PC-9 (cell line): ENCODE measurements around the gene MYO1B. TPM values are rescaled to one million over a fixed set of nuclear protein-coding genes. Genes with fewer than 3 reads are reported as not detected.

ENCODE experiments used
- BruUV-seq: library from RNA; stranded (reverse); fragments of 400-500 nt; replicated peaks from 2 replicates; lab custom pipeline; 2021; lab: Mats Ljungman, UMichigan
- CTCF ChIA-PET: fragments of 300-600 bp; sonication (Branson Sonifier 250); formaldehyde crosslinking; loops from one replicate; lab custom pipeline; 2022; ENCODE audit warnings: antibody characterized with exemption; lab: Charles Lee
- POLR2A ChIA-PET: fragments of 300-600 bp; sonication (Branson Sonifier 250); formaldehyde crosslinking; loops from one replicate; lab custom pipeline; 2022; ENCODE audit warnings: antibody characterized with exemption; ENCODE audit not compliant: unreplicated experiment; lab: Charles Lee
- DNase-seq, 2 experiments: peaks; one replicate each; pipeline versions ENCODE4 v3.0.0 to v3.0.0-alpha.2; 2015 to 2022; ENCODE audit warnings: mixed read lengths in 1 of 2
- H2AFZ ChIP-seq: fragments of 200-600 bp; sonication (generic); 2 replicates; pipeline ENCODE4 v1.8.1; 2017; ENCODE audit warnings: antibody characterized with exemption
- H3F3A ChIP-seq: fragments of 200-600 bp; sonication (generic); 2 replicates; pipeline ENCODE4 v1.8.1; 2017; ENCODE audit warnings: antibody characterized with exemption, mild to moderate bottlenecking, low read depth; ENCODE audit not compliant: insufficient read depth
- H3K27ac ChIP-seq: fragments of 200-600 bp; sonication (generic); 2 replicates; pipeline ENCODE4 v1.6.1; 2016; ENCODE audit warnings: mixed run types
- H3K27me3 ChIP-seq: fragments of 200-600 bp; sonication (generic); 2 replicates; pipeline ENCODE4 v1.6.1; 2016; ENCODE audit warnings: low read depth, mixed run types; ENCODE audit not compliant: insufficient read depth
- H3K36me3 ChIP-seq: fragments of 200-600 bp; sonication (generic); 2 replicates; pipeline ENCODE4 v1.6.1; 2016; ENCODE audit warnings: low read depth, mixed run types
- H3K4me1 ChIP-seq: fragments of 200-600 bp; sonication (generic); replicated peaks from 2 replicates; pipeline ENCODE4 v1.6.1; 2016; ENCODE audit warnings: mixed run types; ENCODE audit not compliant: insufficient read depth
- H3K4me2 ChIP-seq: fragments of 200-600 bp; sonication (generic); 2 replicates; pipeline ENCODE4 v1.6.1; 2017; ENCODE audit warnings: mixed run types
- H3K4me3 ChIP-seq: fragments of 200-600 bp; sonication (generic); 2 replicates; pipeline ENCODE4 v1.6.1; 2016; ENCODE audit warnings: mixed run types
- H3K79me2 ChIP-seq: fragments of 200-600 bp; sonication (generic); 2 replicates; pipeline ENCODE4 v1.6.1; 2017; ENCODE audit warnings: low read depth, mixed run types
- H3K9me2 ChIP-seq: fragments of 200-600 bp; sonication (generic); 2 replicates; pipeline ENCODE4 v1.8.1; 2017; ENCODE audit warnings: mild to moderate bottlenecking; ENCODE audit not compliant: insufficient read depth
- H3K9me3 ChIP-seq: fragments of 200-600 bp; sonication (generic); 2 replicates; pipeline ENCODE4 v1.8.1; 2016; ENCODE audit warnings: low read depth; ENCODE audit not compliant: insufficient read depth
- H4K20me1 ChIP-seq: fragments of 200-600 bp; sonication (generic); 2 replicates; pipeline ENCODE4 v1.8.1; 2017; ENCODE audit not compliant: insufficient read depth
- EZH2 ChIP-seq: fragments of 200-600 bp; sonication (generic); IDR thresholded peaks from 2 replicates; pipeline ENCODE4 v1.8.0; 2017; ENCODE audit warnings: antibody characterized with exemption, low read depth
- intact Hi-C: fragments of 100-400 bp; cut with micrococcal nuclease; formaldehyde crosslinking; loops from one replicate; pipeline ENCODE4 v1.10.0; 2022; ENCODE audit not compliant: unreplicated experiment
- total RNA-seq: library from RNA; stranded (reverse); gene quantifications from 2 replicates; pipeline ENCODE4 v1.2.3, GENCODE V29; 2021
- TF ChIP-seq, protein P1 (sequence below): fragments of 200-600 bp; sonication (generic); conservative IDR thresholded peaks from 2 replicates; pipeline ENCODE4 v1.6.1; 2017; ENCODE audit warnings: mixed run types, antibody characterized with exemption, mild to moderate bottlenecking, moderate library complexity

The MYO1B gene
- total RNA-seq, 1 experiment from 2014 or later = 55.0 TPM

- Histone ChIP-seq H3K4me1 (no peaks in the 10 kb centered on the region; the same call in 1 of the 2 replicates), H4K20me1 (no peaks in the 10 kb centered on the region), H3K4me3 (no peak overlapping the region), H3K27ac (no peak overlapping the region), H3K4me2 (no peak overlapping the region), H3K36me3 (no peaks in the 10 kb centered on the region), H3F3A (no peaks in the 10 kb centered on the region), H3K9me3 (no peaks in the 10 kb centered on the region), H3K9me2 (no peaks in the 10 kb centered on the region), H3K27me3 (no peaks in the 10 kb centered on the region), H2AFZ (no peak overlapping the region), H3K79me2 (no peaks in the 10 kb centered on the region)
- ChIA-PET POLR2A (interaction anchor here (0.6 to 0.7 kb wide), 2 partner anchors 20 to 33 kb away, joined by 3 to 5 read pairs; no protein-coding TSS in a partner anchor), CTCF (no interaction called here)
- DNase-seq = no peak
- TF ChIP-seq EZH2 = no peak
- TF ChIP-seq, protein P1, sequence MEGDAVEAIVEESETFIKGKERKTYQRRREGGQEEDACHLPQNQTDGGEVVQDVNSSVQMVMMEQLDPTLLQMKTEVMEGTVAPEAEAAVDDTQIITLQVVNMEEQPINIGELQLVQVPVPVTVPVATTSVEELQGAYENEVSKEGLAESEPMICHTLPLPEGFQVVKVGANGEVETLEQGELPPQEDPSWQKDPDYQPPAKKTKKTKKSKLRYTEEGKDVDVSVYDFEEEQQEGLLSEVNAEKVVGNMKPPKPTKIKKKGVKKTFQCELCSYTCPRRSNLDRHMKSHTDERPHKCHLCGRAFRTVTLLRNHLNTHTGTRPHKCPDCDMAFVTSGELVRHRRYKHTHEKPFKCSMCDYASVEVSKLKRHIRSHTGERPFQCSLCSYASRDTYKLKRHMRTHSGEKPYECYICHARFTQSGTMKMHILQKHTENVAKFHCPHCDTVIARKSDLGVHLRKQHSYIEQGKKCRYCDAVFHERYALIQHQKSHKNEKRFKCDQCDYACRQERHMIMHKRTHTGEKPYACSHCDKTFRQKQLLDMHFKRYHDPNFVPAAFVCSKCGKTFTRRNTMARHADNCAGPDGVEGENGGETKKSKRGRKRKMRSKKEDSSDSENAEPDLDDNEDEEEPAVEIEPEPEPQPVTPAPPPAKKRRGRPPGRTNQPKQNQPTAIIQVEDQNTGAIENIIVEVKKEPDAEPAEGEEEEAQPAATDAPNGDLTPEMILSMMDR = no peak
- intact Hi-C loops = no loop called here
- BruUV-seq = no TSS peak
Measured at GRCh38 chr2:191351921-191352320, 106.7 kb downstream of the MYO1B start.

- Histone ChIP-seq H3F3A (no peaks in the 10 kb centered on the region), H2AFZ (no peak overlapping the region), H3K79me2 (no peaks in the 10 kb centered on the region), H3K4me2 (no peak overlapping the region), H3K27ac (no peak overlapping the region), H3K4me3 (no peak overlapping the region), H3K9me2 (no peaks in the 10 kb centered on the region), H3K36me3 (no peaks in the 10 kb centered on the region), H3K4me1 (no peaks in the 10 kb centered on the region; the same call in 1 of the 2 replicates), H3K9me3 (no peaks in the 10 kb centered on the region), H4K20me1 (no peaks in the 10 kb centered on the region), H3K27me3 (no peaks in the 10 kb centered on the region)
- TF ChIP-seq, protein P1 = no peak
- TF ChIP-seq EZH2 = no peak
- DNase-seq = no peak
- ChIA-PET CTCF (no interaction called here), POLR2A (interaction anchor here (0.7 kb wide), 1 partner anchor 31 kb away, joined by 4 read pairs; no protein-coding TSS in a partner anchor)
- intact Hi-C loops = no loop called here
- no TSS peak for BruUV-seq
Measured at GRCh38 chr2:191352536-191352935, 107.3 kb downstream of the MYO1B start.

DNA sequence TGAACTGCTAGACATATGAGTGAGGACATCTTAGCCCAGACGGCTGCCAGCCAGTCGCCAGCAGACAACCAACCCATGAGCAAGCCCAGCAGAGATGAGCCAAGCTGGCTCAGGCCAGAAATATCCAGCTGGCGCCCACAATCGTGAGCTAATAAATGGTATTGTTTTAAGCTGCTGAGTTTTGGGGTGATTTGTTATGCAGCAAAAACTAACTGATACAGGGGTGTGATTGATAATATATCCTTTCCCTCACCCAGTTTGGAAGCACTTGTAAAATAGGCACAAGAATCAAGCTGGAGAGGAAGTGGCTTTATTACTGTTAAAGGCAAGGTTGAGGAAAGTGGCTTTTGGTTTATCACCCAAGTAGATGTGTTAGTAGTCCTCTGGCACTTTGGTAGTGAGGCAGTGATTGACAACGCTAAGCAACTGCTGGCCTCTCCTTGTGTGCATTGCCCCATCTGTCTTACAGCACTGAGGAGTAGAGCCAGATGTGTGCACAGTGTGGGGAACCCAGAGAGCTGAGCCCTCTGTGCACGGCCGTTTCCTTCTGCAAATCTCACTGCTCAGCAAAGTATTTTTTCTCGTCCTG lies 110.1 kb downstream of the MYO1B start:
- ChIA-PET CTCF (no interaction called here), POLR2A (no interaction called here)
- no peaks in the 10 kb centered on the region for H3F3A ChIP-seq
- no peak overlapping the region for H3K27ac ChIP-seq
- H3K4me2 ChIP-seq = no peak overlapping the region
- no peak overlapping the region for H3K4me3 ChIP-seq
- H2AFZ ChIP-seq = no peak overlapping the region
- H3K9me2 ChIP-seq = no peaks in the 10 kb centered on the region
- H3K4me1 ChIP-seq = no peaks in the 10 kb centered on the region; the same call in 1 of the 2 replicates
- no peak for TF ChIP-seq EZH2
- TF ChIP-seq, protein P1 = no peak
- no peaks in the 10 kb centered on the region for H3K36me3 ChIP-seq
- DNase-seq = no peak
- no peaks in the 10 kb centered on the region for H3K27me3 ChIP-seq
- no peaks in the 10 kb centered on the region for H3K79me2 ChIP-seq
- H4K20me1 ChIP-seq = no peaks in the 10 kb centered on the region
- no peaks in the 10 kb centered on the region for H3K9me3 ChIP-seq
- intact Hi-C loops = loop anchor here (5.0 kb wide), 1 partner anchor 53 kb away; no protein-coding TSS in a partner anchor
- BruUV-seq = no TSS peak
